GM21515 (cell line): Measurements from ENCODE around the gene TPM1.

Experiments
- ATAC-seq: cut with Tn5 transposase; IDR thresholded peaks from one replicate; pipeline ENCODE4 v1.9.1; 2021; ENCODE audit not compliant: unreplicated experiment

TPM1 gene

GRCh38 chr15:63052961-63053698 lies 10.6 kb downstream of the TPM1 start:
- no peak for ATAC-seq

GRCh38 chr15:63054281-63054683 lies 11.7 kb downstream of the TPM1 start:
- no peak for ATAC-seq

- ATAC-seq: no peak
Observed at GRCh38 chr15:63054985-63055384, 12.4 kb downstream of the TPM1 start.

- ATAC-seq: no peak
Observed at GRCh38 chr15:63056829-63057228, 14.3 kb downstream of the TPM1 start.

GRCh38 chr15:63057468-63058345 lies 15.2 kb downstream of the TPM1 start:
- ATAC-seq: no peak

- no peak for ATAC-seq
Observed at GRCh38 chr15:63059075-63059474, 16.5 kb downstream of the TPM1 start.

GRCh38 chr15:63059573-63060216 lies 17.1 kb downstream of the TPM1 start:
- no peak for ATAC-seq

GRCh38 chr15:63060699-63061098 lies 18.2 kb downstream of the TPM1 start:
- ATAC-seq: no peak

GRCh38 chr15:63061975-63062374 lies 19.4 kb downstream of the TPM1 start:
- ATAC-seq: no peak

- no peak for ATAC-seq
Observed at GRCh38 chr15:63063164-63063756, 20.7 kb downstream of the TPM1 start.

GRCh38 chr15:63063877-63064409 lies 21.4 kb downstream of the TPM1 start:
- no peak for ATAC-seq

GRCh38 chr15:63065262-63066221 lies 23.0 kb downstream of the TPM1 start:
- ATAC-seq: no peak

- no peak for ATAC-seq
Observed at GRCh38 chr15:63066272-63066671, 23.7 kb downstream of the TPM1 start.

GRCh38 chr15:63067306-63067705 lies 24.8 kb downstream of the TPM1 start:
- no peak for ATAC-seq

- ATAC-seq: no peak
Observed at GRCh38 chr15:63067976-63068743, 25.6 kb downstream of the TPM1 start.

- ATAC-seq: no peak
Observed at GRCh38 chr15:63069616-63070090, 27.1 kb downstream of the TPM1 start.

- ATAC-seq: no peak
Observed at GRCh38 chr15:63070681-63071129, 28.2 kb downstream of the TPM1 start.

GRCh38 chr15:63071288-63071909 lies 28.9 kb downstream of the TPM1 start:
- no peak for ATAC-seq
